ENCODE results near the gene ADGRL3. TPM values are rescaled to one million over a fixed set of nuclear protein-coding genes. Genes with fewer than 3 reads are reported as not detected.
A peak's percentile ranks its signal among the peaks of the same experiment; 100 is the strongest.
"Not testable (repeated sequence)": the region's sequence is repeated elsewhere in the genome, so short reads cannot be mapped to it uniquely, and the experiment has no call there.

The ADGRL3 gene
- total RNA-seq, 4 donors from 2014 or later = 4.6 to 7.1 (median 6.3) TPM

DNA sequence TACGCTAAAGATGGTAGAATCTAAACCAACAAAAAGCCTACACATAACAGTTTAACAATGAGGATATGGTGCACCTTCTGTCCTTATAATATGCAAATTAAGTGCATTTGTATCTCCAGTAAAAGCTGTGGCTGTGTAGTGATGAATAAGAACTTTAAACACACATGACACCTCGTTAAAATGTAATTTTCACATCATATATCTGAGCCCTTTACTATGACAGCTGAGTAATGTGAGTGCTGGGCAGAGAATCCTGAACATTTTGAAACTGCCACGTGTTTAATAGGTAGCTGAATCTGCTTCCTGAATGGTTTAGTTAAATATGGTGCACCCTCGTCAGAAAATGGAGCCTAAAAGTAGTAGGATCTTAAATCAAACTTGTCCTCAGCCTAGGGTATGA is 540.8 kb downstream of the ADGRL3 start:
- Histone ChIP-seq H3K27me3 (no peaks in the 10 kb centered on the region), H3K4me3 (no peak overlapping the region), H3K36me3 (no peaks in the 10 kb centered on the region), H3K9me3 (peaks cover 0 to 8% (median 0%) of the 10 kb centered on the region in 4 donors), H3K27ac (replicated peaks in 1 of 4) (no peak overlapping the region), H3K4me1 (peaks cover 0 to 16% (median 11%) of the 10 kb centered on the region in 4 donors)
- intact Hi-C loops (cut with DNase I) = no loop called here
- whole genome bisulfite sequencing = 38% methylated on average over 4 of the region's 4 CpGs
- no peak for DNase-seq (ENCODE audit: extremely low spot score)
- TF ChIP-seq EP300 (IDR thresholded peaks at IDR 0.05) = no peak
- TF ChIP-seq POLR2A (IDR thresholded peaks at IDR 0.05; ENCODE audit: low read depth) = no peak
- TF ChIP-seq POLR2AphosphoS5 (IDR thresholded peaks at IDR 0.05) = no peak
- TF ChIP-seq, protein P1, sequence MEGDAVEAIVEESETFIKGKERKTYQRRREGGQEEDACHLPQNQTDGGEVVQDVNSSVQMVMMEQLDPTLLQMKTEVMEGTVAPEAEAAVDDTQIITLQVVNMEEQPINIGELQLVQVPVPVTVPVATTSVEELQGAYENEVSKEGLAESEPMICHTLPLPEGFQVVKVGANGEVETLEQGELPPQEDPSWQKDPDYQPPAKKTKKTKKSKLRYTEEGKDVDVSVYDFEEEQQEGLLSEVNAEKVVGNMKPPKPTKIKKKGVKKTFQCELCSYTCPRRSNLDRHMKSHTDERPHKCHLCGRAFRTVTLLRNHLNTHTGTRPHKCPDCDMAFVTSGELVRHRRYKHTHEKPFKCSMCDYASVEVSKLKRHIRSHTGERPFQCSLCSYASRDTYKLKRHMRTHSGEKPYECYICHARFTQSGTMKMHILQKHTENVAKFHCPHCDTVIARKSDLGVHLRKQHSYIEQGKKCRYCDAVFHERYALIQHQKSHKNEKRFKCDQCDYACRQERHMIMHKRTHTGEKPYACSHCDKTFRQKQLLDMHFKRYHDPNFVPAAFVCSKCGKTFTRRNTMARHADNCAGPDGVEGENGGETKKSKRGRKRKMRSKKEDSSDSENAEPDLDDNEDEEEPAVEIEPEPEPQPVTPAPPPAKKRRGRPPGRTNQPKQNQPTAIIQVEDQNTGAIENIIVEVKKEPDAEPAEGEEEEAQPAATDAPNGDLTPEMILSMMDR (IDR thresholded peaks at IDR 0.05) = no peak

DNA sequence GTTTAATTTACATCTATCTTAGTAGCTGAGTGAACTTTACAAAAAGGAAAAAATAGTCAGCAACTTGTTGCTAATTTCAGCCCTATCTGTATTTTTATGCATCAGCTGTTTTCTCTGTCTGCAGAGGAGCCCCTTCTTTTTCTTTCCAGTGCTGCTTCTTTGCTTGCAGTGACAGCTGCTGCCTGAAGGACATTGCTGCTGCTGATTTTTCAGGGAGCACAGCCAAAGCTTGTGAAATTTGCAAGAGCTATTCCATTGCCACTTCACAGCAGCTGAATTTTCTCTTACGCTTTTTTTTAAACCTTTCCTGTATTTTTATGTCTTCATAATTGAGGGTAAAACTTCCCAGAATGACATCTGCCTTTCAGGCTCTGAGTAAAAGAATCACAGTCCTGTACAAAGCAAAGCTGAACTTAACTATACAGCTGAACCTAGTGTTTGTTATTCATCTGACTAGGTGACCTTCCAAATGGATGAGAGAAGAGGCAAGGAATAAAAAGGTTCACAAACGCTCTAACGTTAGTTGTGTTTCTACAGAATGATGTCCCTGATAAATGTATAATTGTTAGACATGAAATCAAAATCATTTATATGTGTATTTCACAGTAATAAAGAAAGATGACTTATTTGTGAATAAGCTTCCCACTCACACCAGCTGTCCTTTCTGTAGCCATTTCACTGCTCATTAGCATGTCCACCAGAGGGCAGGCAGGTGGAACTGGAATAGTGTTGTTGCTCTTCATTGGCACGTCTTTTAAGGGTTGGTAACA is 541.4 kb downstream of the ADGRL3 start:
- no peak for DNase-seq (ENCODE audit: extremely low spot score)
- Histone ChIP-seq H3K4me1 (peaks cover 0 to 16% (median 11%) of the 10 kb centered on the region in 4 donors), H3K36me3 (no peaks in the 10 kb centered on the region), H3K9me3 (peaks cover 0 to 8% (median 0%) of the 10 kb centered on the region in 4 donors), H3K4me3 (no peak overlapping the region), H3K27me3 (no peaks in the 10 kb centered on the region), H3K27ac (replicated peaks in 1 of 4) (no peak overlapping the region)
- 32% methylated on average over 4 of the region's 4 CpGs for WGBS
- intact Hi-C loops (cut with DNase I) = no loop called here
- TF ChIP-seq, protein P1 (IDR thresholded peaks at IDR 0.05) = peak in 1 of 3 experiments; percentile 25
- no peak for TF ChIP-seq EP300 (IDR thresholded peaks at IDR 0.05)

DNA sequence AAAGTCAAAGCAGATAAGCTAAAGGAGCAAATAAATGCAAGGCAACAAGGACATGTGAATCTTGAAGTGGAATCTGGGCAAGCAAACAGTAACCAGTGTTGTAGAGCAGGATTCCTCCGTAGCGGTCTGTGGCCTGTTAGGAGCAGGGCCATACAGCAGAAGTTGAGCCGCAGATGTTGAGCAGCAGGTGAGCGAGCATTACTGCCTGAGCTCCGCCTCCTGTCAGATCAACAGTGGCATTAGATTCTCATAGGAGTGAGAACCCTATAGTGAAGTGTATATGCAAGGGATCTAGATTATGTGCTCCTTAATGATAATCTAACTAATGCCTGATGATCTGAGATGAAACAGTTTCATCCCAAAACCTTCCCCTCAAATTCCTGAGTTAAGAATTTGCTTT is 550.7 kb downstream of the ADGRL3 start:
- H3K27me3 ChIP-seq = no peaks in the 10 kb centered on the region
- no peak for DNase-seq (ENCODE audit: extremely low spot score)
- TF ChIP-seq POLR2AphosphoS5 (IDR thresholded peaks at IDR 0.05) (no peak), EP300 (IDR thresholded peaks at IDR 0.05) (no peak), POLR2A (IDR thresholded peaks at IDR 0.05; ENCODE audit: low read depth) (no peak)
- TF ChIP-seq, protein P1 (IDR thresholded peaks at IDR 0.05) = no peak
- intact Hi-C loops (cut with DNase I) = no loop called here
- H3K36me3 ChIP-seq = no peaks in the 10 kb centered on the region
- H3K27ac ChIP-seq (replicated peaks in 1 of 4) = no peak overlapping the region
- no peaks in the 10 kb centered on the region for H3K9me3 ChIP-seq
- no peak overlapping the region for H3K4me3 ChIP-seq
- no peaks in the 10 kb centered on the region for H3K4me1 ChIP-seq
- 93% methylated on average over 5 of the region's 5 CpGs for WGBS

DNA sequence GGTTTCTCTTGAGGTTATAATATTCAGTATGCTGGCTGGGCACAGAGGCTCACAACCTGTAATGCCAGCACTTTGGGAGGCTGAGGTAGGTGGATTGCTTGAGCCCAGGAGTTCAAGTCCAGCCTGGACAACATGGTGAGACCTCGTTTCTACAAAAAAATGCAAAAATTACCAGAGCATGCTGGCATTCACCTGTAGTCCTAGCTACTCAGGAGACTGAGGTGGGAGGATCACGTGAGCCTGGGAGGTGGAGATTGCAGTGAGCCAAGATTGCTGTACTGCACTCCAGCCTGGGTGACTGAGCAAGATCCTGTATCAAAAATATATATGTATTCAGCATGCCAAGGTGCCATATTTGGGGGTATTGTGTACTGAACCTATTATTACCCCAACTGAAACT is 552.5 kb downstream of the ADGRL3 start:
- Histone ChIP-seq H3K4me1 (no peaks in the 10 kb centered on the region), H3K9me3 (no peaks in the 10 kb centered on the region), H3K4me3 (no peak overlapping the region), H3K27ac (replicated peaks in 1 of 4) (no peak overlapping the region), H3K27me3 (no peaks in the 10 kb centered on the region), H3K36me3 (no peaks in the 10 kb centered on the region)
- TF ChIP-seq EP300 (IDR thresholded peaks at IDR 0.05) = no peak
- TF ChIP-seq POLR2A (IDR thresholded peaks at IDR 0.05; ENCODE audit: low read depth) = no peak
- intact Hi-C loops (cut with DNase I) = no loop called here
- DNase-seq (ENCODE audit: extremely low spot score) = no peak
- 85% methylated on average over 2 of the region's 2 CpGs for WGBS

DNA sequence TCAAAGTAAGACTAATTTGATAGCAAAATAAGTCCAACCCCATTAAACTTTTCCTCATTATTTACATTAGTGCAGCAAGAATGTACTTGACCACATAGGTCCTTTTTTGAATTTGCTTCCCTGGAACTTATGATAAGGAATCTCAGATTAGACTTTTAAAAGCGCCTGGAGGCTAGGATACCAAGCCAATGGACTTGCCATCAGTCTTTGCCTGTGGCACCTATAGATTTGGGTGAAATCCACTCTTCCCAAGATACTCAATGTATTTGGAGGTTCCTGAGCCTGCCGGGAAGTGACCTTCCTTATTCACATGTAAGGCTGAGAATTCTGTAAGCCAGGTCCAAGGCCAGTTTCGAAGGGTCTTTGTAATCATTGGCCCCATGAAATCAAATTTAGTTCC is 553.6 kb downstream of the ADGRL3 start:
- Histone ChIP-seq H3K27ac (replicated peaks in 1 of 4) (no peak overlapping the region), H3K9me3 (no peaks in the 10 kb centered on the region), H3K4me1 (no peaks in the 10 kb centered on the region), H3K36me3 (no peaks in the 10 kb centered on the region), H3K27me3 (no peaks in the 10 kb centered on the region), H3K4me3 (no peak overlapping the region)
- WGBS = 93% methylated on average over 3 of the region's 3 CpGs
- intact Hi-C loops (cut with DNase I) = no loop called here
- DNase-seq (ENCODE audit: extremely low spot score) = no peak
- TF ChIP-seq POLR2A (IDR thresholded peaks at IDR 0.05; ENCODE audit: low read depth) (no peak), EP300 (IDR thresholded peaks at IDR 0.05) (no peak), POLR2AphosphoS5 (IDR thresholded peaks at IDR 0.05) (no peak)
- TF ChIP-seq, protein P1 (IDR thresholded peaks at IDR 0.05) = no peak

DNA sequence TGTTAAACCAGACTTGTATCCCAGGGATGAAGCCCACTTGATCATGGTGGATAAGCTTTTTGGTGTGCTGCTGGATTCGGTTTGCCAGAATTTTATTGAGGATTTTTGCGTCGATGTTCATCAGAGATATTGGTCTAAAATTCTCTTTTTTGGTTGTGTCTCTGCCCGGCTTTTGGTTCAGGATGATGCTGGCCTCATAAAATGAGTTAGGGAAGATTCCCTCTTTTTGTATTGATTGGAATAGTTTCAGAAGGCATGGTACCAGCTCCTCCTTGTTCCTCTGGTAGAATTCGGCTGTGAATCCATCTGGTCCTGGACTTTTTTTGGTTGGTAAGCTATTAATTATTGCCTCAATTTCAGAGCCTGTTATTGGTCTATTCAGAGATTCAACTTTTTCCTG is 556.8 kb downstream of the ADGRL3 start:
- 94% methylated on average over 5 of the region's 5 CpGs for WGBS
- peaks cover 0 to 14% (median 7%) of the 10 kb centered on the region in 4 donors for H3K9me3 ChIP-seq
- H3K27me3 ChIP-seq; H3K4me3 ChIP-seq; H3K27ac ChIP-seq (replicated peaks in 1 of 4); H3K4me1 ChIP-seq; H3K36me3 ChIP-seq; DNase-seq (ENCODE audit: extremely low spot score); intact Hi-C loops (cut with DNase I): not testable (repeated sequence)

DNA sequence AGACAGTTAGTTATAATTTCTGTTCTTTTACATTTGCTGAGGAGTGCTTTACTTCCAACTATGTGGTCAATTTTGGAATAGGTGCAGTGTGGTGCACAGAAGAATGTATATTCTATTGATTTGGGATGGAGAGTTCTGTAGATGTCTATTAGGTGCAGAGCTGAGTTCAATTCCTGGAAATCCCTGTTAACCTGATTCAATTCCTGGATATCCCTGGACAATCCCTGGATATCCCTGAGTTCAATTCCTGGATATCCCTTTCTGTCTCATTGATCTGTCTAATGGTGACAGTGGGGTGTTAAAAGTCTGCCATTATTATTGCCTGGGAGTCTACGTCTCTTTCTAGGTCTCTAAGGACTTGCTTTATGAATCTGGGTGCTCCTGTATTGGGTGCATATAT is 557.9 kb downstream of the ADGRL3 start:
- intact Hi-C loops (cut with DNase I); H3K4me3 ChIP-seq; H3K27me3 ChIP-seq; H3K27ac ChIP-seq (replicated peaks in 1 of 4); H3K4me1 ChIP-seq; H3K36me3 ChIP-seq; DNase-seq (ENCODE audit: extremely low spot score): not testable (repeated sequence)
- WGBS = 91% methylated on average over 1 of the region's 1 CpG
- H3K9me3 ChIP-seq = peaks cover 0 to 14% (median 7%) of the 10 kb centered on the region in 4 donors

DNA sequence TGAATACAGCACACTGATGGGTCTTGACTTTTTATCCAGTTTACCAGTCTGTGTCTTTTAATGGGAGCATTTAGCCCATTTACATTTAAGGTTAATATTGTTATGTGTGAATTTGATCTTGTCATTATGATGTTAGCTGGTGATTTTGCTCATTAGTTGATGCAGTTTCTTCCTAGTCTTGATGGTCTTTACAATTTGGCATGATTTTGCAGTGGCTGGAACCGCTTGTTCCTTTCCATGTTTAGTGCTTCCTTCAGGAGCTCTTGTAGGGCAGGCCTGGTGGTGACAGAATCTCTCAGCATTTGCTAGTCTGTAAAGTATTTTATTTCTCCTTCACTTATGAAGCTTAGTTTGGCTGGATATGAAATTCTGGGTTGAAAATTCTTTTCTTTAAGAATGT is 558.5 kb downstream of the ADGRL3 start:
- H3K36me3 ChIP-seq; H3K27me3 ChIP-seq; H3K4me1 ChIP-seq; DNase-seq (ENCODE audit: extremely low spot score); H3K4me3 ChIP-seq; H3K27ac ChIP-seq (replicated peaks in 1 of 4); intact Hi-C loops (cut with DNase I): not testable (repeated sequence)
- H3K9me3 ChIP-seq = peaks cover 0 to 14% (median 7%) of the 10 kb centered on the region in 4 donors
- WGBS = 94% methylated on average over 1 of the region's 1 CpG

Measured in esophagus muscularis mucosa (tissue), 4 donors.